Astrocyte (in vitro differentiated cells and primary cell): ENCODE measurements around the gene CD58.

Experiments used
- CTCF ChIP-seq: IDR thresholded peaks from 2 replicates; pipeline ENCODE4 v1.5.1; 2011; ENCODE audit warnings: low read depth, mild to moderate bottlenecking, inconsistent platforms, low read length, moderate library complexity; ENCODE audit not compliant: insufficient read depth
- EZH2 ChIP-seq: IDR thresholded peaks from 2 replicates; pipeline ENCODE4 v1.6.1; 2012; ENCODE audit warnings: mild to moderate bottlenecking, low read length, inconsistent platforms; ENCODE audit not compliant: insufficient read depth

GRCh38 chr1:116567790-116568661 is 2.8 kb downstream of the CD58 start:
- TF ChIP-seq CTCF (no peak), EZH2 (no peak)
